ENCODE measurements around the gene THAP9. TPM values are rescaled to one million over a fixed set of nuclear protein-coding genes. Genes with fewer than 3 reads are reported as not detected.
"Not testable (repeated sequence)": the region's sequence is repeated elsewhere in the genome, so short reads cannot be mapped to it uniquely, and the experiment has no call there.

Gene THAP9
- total RNA-seq, 1 experiment from 2014 or later: 7.2 TPM

DNA sequence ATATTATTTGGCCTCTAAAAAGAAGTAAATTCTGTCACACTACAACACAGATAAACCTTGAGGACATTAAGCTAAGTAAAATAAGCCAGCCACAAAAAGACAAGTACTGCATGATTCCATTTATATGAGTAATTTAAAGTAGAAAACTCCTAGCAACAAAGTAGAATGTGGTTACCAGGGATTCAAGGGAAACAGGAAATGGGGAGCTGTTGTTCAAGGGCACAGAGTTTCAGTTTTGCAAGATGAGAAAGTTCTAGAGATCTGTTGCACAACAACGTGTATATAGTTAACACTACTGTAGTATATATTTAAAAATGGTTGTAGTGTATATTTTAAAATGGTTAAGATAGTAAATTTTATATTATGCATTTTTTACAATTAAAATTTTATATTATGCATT is 34.9 kb upstream of the THAP9 start:
- Mint-ChIP-seq H3K4me1 (ENCODE audit: low read depth, unreplicated experiment) (peaks cover 25% of the 10 kb centered on the region), H3K27ac (ENCODE audit: unreplicated experiment) (peak overlapping the region; percentile 68), H3K27me3 (ENCODE audit: unreplicated experiment) (no peaks in the 10 kb centered on the region), H3K36me3 (ENCODE audit: insufficient read depth, unreplicated experiment) (peaks cover 63% of the 10 kb centered on the region), H3K9me3 (ENCODE audit: low read depth, unreplicated experiment) (no peaks in the 10 kb centered on the region), H3K4me3 (ENCODE audit: low read depth, unreplicated experiment) (peak overlapping the region; percentile 40)
- BruUV-seq (replicated peaks): no TSS peak
- DNase-seq: peak; percentile 1
- intact Hi-C loops (cut with micrococcal nuclease; ENCODE audit: unreplicated experiment): no loop called here
- CTCF ChIA-PET: interaction anchor here (0.6 kb wide), 1 partner anchor 65 kb away, joined by 5 read pairs; no protein-coding TSS in a partner anchor
- TF ChIP-seq, protein P1, sequence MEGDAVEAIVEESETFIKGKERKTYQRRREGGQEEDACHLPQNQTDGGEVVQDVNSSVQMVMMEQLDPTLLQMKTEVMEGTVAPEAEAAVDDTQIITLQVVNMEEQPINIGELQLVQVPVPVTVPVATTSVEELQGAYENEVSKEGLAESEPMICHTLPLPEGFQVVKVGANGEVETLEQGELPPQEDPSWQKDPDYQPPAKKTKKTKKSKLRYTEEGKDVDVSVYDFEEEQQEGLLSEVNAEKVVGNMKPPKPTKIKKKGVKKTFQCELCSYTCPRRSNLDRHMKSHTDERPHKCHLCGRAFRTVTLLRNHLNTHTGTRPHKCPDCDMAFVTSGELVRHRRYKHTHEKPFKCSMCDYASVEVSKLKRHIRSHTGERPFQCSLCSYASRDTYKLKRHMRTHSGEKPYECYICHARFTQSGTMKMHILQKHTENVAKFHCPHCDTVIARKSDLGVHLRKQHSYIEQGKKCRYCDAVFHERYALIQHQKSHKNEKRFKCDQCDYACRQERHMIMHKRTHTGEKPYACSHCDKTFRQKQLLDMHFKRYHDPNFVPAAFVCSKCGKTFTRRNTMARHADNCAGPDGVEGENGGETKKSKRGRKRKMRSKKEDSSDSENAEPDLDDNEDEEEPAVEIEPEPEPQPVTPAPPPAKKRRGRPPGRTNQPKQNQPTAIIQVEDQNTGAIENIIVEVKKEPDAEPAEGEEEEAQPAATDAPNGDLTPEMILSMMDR (IDR thresholded peaks at IDR 0.05; ENCODE audit: unreplicated experiment): no peak

DNA sequence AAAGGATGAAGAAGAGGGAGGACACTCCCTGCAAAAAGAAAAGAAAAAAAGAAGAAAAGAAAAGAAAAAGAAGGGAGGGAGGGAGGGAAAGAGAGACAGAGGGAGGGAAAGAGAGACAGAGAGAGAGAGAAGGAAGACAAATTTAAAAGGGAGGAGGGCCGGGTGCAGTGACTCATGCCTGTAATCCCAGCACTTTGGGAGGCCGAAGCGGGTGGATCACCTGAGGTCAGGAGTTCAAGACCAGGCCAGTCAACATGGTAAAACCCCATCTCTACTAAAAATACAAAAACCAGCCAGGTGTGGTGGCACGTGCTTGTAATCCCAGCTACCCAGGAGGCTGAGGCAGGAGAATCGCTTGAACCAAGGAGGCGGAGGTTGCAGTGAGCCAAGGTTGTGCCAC is 34.5 kb upstream of the THAP9 start:
- intact Hi-C loops (cut with micrococcal nuclease; ENCODE audit: unreplicated experiment); BruUV-seq (replicated peaks); H3K27me3 Mint-ChIP-seq (ENCODE audit: unreplicated experiment); H3K9me3 Mint-ChIP-seq (ENCODE audit: low read depth, unreplicated experiment): not testable (repeated sequence)
- H3K27ac Mint-ChIP-seq (ENCODE audit: unreplicated experiment): peak overlapping the region; percentile 68
- peaks cover 66% of the 10 kb centered on the region for H3K36me3 Mint-ChIP-seq (ENCODE audit: insufficient read depth, unreplicated experiment)
- H3K4me3 Mint-ChIP-seq (ENCODE audit: low read depth, unreplicated experiment): peak overlapping the region; percentile 40
- peak; percentile 10 for DNase-seq
- CTCF ChIA-PET: interaction anchor here (0.6 kb wide), 1 partner anchor 66 kb away, joined by 5 read pairs; no protein-coding TSS in a partner anchor
- peaks cover 25% of the 10 kb centered on the region for H3K4me1 Mint-ChIP-seq (ENCODE audit: low read depth, unreplicated experiment)

DNA sequence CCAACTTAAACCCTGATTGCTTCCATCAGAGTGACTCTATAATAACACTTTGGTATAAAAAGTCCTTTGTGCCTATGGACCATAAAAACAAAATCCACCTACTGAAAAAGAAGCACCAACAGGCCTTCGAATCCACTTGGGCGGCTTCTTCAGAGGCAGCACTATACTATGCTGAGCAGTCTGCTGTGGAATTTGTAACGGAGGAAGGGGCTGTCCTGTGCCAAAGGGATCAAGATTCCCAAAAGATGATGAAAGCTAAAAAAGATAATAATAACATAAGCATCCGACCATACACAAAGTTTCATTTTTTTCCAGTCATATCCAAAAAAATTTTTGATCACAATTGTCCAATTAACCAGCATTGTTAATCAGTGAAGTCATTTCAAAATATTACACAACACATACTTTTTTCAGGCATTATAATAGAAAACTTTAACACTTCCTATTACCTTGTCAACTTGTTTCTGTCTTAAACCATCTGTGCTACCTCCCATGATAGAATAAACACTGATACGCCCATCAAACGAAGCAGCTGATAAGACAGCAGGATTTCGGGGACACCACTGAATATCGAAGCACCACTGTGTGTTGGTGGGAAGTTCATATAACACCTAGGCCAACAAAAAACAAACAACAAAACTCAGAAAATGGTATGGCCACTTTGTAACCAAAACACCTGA is 33.7 kb upstream of the THAP9 start:
- peaks cover 25% of the 10 kb centered on the region for H3K4me1 Mint-ChIP-seq (ENCODE audit: low read depth, unreplicated experiment)
- CTCF ChIA-PET: no interaction called here
- intact Hi-C loops (cut with micrococcal nuclease; ENCODE audit: unreplicated experiment): no loop called here
- no peaks in the 10 kb centered on the region for H3K27me3 Mint-ChIP-seq (ENCODE audit: unreplicated experiment)
- no peaks in the 10 kb centered on the region for H3K9me3 Mint-ChIP-seq (ENCODE audit: low read depth, unreplicated experiment)
- BruUV-seq (replicated peaks): no TSS peak
- H3K36me3 Mint-ChIP-seq (ENCODE audit: insufficient read depth, unreplicated experiment): peaks cover 59% of the 10 kb centered on the region
- no peak overlapping the region for H3K4me3 Mint-ChIP-seq (ENCODE audit: low read depth, unreplicated experiment)
- no peak for DNase-seq
- TF ChIP-seq, protein P1 (IDR thresholded peaks at IDR 0.05; ENCODE audit: unreplicated experiment): no peak
- peak overlapping the region; percentile 68 for H3K27ac Mint-ChIP-seq (ENCODE audit: unreplicated experiment)

DNA sequence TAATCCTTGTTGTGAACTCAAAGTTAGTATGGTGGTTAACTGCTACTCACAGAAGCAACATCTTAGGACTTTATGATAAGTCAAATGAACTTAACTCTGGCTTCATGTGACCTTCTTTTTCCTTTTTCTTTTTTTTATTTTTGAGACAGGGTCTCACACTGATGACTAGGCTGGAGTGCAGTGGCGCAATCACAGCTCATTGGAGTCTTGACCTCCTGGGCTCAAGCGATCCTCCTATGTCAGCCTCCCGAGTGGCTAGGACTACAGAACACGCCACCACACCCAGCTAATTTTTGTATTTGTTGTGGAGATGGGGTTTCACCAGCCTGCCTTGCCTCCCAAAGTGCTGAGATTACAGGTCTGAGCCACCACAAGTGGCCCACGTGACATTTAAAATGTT is 32.0 kb upstream of the THAP9 start:
- Mint-ChIP-seq H3K36me3 (ENCODE audit: insufficient read depth, unreplicated experiment) (peaks cover 51% of the 10 kb centered on the region), H3K9me3 (ENCODE audit: low read depth, unreplicated experiment) (no peaks in the 10 kb centered on the region), H3K27me3 (ENCODE audit: unreplicated experiment) (no peaks in the 10 kb centered on the region), H3K4me1 (ENCODE audit: low read depth, unreplicated experiment) (peaks cover 25% of the 10 kb centered on the region), H3K4me3 (ENCODE audit: low read depth, unreplicated experiment) (no peak overlapping the region), H3K27ac (ENCODE audit: unreplicated experiment) (no peak overlapping the region)
- no peak for DNase-seq
- TF ChIP-seq, protein P1 (IDR thresholded peaks at IDR 0.05; ENCODE audit: unreplicated experiment): no peak
- no TSS peak for BruUV-seq (replicated peaks)
- CTCF ChIA-PET: interaction anchor here (0.6 kb wide), 1 partner anchor 21 kb away, joined by 3 read pairs; no protein-coding TSS in a partner anchor
- intact Hi-C loops (cut with micrococcal nuclease; ENCODE audit: unreplicated experiment): no loop called here

DNA sequence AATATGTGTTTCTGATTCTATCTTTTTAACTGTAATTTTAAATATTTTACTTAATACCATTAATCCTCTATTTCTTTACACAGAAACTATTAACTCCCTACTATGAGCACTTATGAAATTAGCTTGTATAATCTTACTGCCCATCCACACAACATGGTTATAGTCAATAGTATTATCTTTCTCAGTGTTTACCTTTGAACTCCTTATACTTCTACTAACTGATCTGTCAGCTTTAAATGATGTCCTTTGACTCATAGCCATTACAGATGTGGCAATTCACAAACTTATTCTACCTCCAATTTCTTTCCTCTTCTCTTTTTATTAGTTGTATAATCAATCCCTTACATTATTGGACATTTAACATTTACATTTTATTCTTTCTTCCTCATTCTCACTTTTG is 15.1 kb upstream of the THAP9 start:
- Mint-ChIP-seq H3K36me3 (ENCODE audit: insufficient read depth, unreplicated experiment) (peaks cover 28% of the 10 kb centered on the region), H3K4me1 (ENCODE audit: low read depth, unreplicated experiment) (peaks cover 16% of the 10 kb centered on the region), H3K4me3 (ENCODE audit: low read depth, unreplicated experiment) (no peak overlapping the region), H3K27me3 (ENCODE audit: unreplicated experiment) (no peaks in the 10 kb centered on the region), H3K27ac (ENCODE audit: unreplicated experiment) (peak overlapping the region; percentile 37), H3K9me3 (ENCODE audit: low read depth, unreplicated experiment) (no peaks in the 10 kb centered on the region)
- CTCF ChIA-PET: no interaction called here
- DNase-seq: no peak
- intact Hi-C loops (cut with micrococcal nuclease; ENCODE audit: unreplicated experiment): no loop called here
- BruUV-seq (replicated peaks): no TSS peak
- TF ChIP-seq, protein P1 (IDR thresholded peaks at IDR 0.05; ENCODE audit: unreplicated experiment): no peak

All from Calu3 (cell line).